ENCODE results near the gene CNTNAP2. TPM values are rescaled to one million over a fixed set of nuclear protein-coding genes. Genes with fewer than 3 reads are reported as not detected.

Gene CNTNAP2
- total RNA-seq, 1 donor from 2014 or later: 2.2 TPM

DNA sequence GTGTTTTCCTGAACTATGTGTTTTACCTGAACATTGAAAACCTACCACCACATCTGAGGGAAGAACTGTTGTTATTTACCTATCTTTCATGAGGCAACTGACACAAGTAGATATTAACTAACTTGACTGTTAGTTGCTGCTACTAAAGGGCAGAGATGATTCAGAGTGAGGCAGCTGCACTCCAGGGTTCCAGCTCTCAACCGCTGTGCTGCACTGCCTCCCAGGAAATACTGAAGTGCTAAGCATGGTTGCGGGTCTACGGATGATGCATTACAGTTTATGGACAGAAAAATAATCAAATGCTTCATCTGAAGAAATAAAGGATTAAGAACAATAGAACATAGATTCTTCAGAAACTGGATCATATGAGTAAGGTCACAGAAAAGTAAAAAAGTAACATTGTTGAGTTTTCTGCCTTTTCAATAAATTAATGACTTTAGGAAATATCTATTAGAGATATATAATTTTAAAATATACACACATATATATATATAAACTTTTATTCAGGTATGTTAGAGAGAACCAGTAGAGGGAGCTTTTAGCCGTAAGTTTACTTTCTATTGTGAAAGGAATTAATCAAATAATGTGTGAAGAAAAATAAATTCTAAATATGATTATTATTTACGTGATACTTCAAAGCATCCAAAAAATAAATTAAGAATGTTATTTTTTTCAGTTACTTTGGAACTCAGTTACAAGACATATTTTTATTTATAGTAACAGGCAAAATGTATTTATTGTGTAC lies 620.0 kb downstream of the CNTNAP2 start:
- H3K27me3 ChIP-seq: no peaks in the 10 kb centered on the region
- TF ChIP-seq, protein P1, sequence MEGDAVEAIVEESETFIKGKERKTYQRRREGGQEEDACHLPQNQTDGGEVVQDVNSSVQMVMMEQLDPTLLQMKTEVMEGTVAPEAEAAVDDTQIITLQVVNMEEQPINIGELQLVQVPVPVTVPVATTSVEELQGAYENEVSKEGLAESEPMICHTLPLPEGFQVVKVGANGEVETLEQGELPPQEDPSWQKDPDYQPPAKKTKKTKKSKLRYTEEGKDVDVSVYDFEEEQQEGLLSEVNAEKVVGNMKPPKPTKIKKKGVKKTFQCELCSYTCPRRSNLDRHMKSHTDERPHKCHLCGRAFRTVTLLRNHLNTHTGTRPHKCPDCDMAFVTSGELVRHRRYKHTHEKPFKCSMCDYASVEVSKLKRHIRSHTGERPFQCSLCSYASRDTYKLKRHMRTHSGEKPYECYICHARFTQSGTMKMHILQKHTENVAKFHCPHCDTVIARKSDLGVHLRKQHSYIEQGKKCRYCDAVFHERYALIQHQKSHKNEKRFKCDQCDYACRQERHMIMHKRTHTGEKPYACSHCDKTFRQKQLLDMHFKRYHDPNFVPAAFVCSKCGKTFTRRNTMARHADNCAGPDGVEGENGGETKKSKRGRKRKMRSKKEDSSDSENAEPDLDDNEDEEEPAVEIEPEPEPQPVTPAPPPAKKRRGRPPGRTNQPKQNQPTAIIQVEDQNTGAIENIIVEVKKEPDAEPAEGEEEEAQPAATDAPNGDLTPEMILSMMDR (IDR thresholded peaks at IDR 0.05): no peak
- TF ChIP-seq POLR2AphosphoS5 (IDR thresholded peaks at IDR 0.05; ENCODE audit: insufficient read depth in 1 of 2, low read depth in 1 of 2) (no peak), POLR2A (IDR thresholded peaks at IDR 0.05) (no peak)
- no peak overlapping the region for H3K4me3 ChIP-seq
- no peaks in the 10 kb centered on the region for H3K36me3 ChIP-seq
- H3K4me1 ChIP-seq: no peaks in the 10 kb centered on the region
- intact Hi-C loops (cut with DNase I): no loop called here
- no peaks in the 10 kb centered on the region for H3K9me3 ChIP-seq
- H3K27ac ChIP-seq: no peak overlapping the region
- DNase-seq (ENCODE audit: extremely low spot score in 2 of 2): no peak

DNA sequence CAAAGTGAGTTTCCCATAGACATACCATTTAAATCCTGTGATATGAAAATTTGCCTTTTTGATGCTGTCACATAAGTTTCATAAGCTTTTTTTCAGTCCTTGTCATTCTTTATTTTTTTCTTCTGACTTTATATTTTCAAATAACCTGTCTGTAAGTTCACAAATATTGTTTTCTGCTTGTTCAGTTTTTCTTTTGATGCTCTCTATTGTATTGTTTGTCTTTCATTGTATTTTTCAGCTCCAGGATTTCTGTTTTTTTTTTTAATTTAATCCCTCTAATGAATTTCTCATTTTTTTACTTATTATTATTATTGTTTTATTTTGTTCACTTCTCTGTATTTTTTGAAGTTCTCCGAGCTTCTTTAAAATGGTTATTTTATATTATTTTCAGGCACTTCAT lies 623.4 kb downstream of the CNTNAP2 start:
- Histone ChIP-seq H3K4me1 (no peaks in the 10 kb centered on the region), H3K27me3 (no peaks in the 10 kb centered on the region), H3K9me3 (no peaks in the 10 kb centered on the region), H3K4me3 (no peak overlapping the region), H3K36me3 (no peaks in the 10 kb centered on the region), H3K27ac (no peak overlapping the region)
- TF ChIP-seq POLR2A (IDR thresholded peaks at IDR 0.05) (no peak), POLR2AphosphoS5 (IDR thresholded peaks at IDR 0.05; ENCODE audit: insufficient read depth in 1 of 2, low read depth in 1 of 2) (no peak)
- TF ChIP-seq, protein P1 (IDR thresholded peaks at IDR 0.05): no peak
- intact Hi-C loops (cut with DNase I): no loop called here
- DNase-seq (ENCODE audit: extremely low spot score in 2 of 2): no peak

DNA sequence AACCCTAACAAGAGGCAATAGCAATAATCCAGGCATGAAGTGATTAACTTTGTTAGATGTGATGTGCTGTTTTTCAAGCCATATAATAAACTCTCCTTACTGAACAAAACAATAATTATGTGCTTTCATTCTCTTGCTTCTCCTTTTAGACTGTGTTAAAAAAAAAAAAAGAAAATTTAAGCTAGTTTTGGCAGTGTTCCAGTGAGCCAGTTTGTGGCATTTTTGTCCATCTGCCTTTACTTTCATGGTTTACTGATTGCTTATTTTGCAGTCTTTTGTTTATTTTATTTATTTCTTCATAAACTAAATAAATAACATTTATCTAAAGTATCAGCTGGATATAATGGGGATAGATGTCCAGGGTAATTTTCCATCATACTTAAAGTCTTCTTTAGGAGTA lies 625.3 kb downstream of the CNTNAP2 start:
- TF ChIP-seq POLR2AphosphoS5 (IDR thresholded peaks at IDR 0.05; ENCODE audit: insufficient read depth in 1 of 2, low read depth in 1 of 2) (no peak), POLR2A (IDR thresholded peaks at IDR 0.05) (no peak)
- TF ChIP-seq, protein P1 (IDR thresholded peaks at IDR 0.05): no peak
- no peak for DNase-seq (ENCODE audit: extremely low spot score in 2 of 2)
- no peaks in the 10 kb centered on the region for H3K4me1 ChIP-seq
- no peaks in the 10 kb centered on the region for H3K9me3 ChIP-seq
- H3K27me3 ChIP-seq: no peaks in the 10 kb centered on the region
- H3K4me3 ChIP-seq: no peak overlapping the region
- H3K27ac ChIP-seq: no peak overlapping the region
- intact Hi-C loops (cut with DNase I): no loop called here
- no peaks in the 10 kb centered on the region for H3K36me3 ChIP-seq

DNA sequence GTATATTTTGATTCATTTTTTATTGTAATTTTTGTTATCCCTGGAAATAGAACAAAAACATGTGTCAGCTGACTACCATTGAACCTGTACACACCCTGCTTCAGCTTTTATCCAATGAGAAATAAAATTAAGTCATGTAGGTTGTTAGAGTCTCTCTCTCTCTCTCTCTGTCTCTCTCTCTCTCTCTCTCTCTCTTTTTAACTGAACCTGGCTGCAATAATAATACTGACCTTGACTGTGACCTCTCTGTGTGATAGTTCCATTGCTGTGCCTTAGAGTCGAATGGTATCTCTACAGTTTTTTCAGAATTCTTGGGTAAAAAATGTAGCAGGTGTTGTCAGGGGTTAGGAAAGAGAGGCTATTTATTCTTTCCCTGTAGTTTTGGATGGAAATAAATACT lies 637.8 kb downstream of the CNTNAP2 start:
- TF ChIP-seq POLR2AphosphoS5 (IDR thresholded peaks at IDR 0.05; ENCODE audit: insufficient read depth in 1 of 2, low read depth in 1 of 2): no peak
- Histone ChIP-seq H3K4me3 (no peak overlapping the region), H3K27ac (no peak overlapping the region), H3K36me3 (no peaks in the 10 kb centered on the region), H3K9me3 (no peaks in the 10 kb centered on the region), H3K27me3 (no peaks in the 10 kb centered on the region), H3K4me1 (no peaks in the 10 kb centered on the region)
- intact Hi-C loops (cut with DNase I): no loop called here
- DNase-seq (ENCODE audit: extremely low spot score in 2 of 2): no peak

DNA sequence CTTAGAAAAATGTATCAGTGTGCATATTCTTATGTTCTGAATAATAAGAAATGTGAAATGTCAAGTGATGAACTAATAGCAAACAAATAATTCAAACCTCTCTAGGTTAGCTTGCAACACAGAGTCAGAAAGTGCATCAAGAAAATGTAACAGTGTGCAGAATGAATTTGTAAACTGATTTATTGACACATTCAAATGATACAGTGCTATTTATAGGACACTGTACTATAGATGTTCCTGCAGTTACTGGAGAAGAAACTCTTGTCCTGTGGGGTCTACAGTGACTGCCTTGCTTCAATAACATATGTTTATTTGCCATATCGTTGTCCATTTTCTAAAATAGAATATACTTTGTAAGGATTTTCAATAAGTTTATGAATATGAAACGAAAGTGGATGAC lies 639.0 kb downstream of the CNTNAP2 start:
- intact Hi-C loops (cut with DNase I): no loop called here
- H3K4me3 ChIP-seq: no peak overlapping the region
- no peak overlapping the region for H3K27ac ChIP-seq
- H3K4me1 ChIP-seq: no peaks in the 10 kb centered on the region
- DNase-seq (ENCODE audit: extremely low spot score in 2 of 2): no peak
- H3K9me3 ChIP-seq: no peaks in the 10 kb centered on the region
- TF ChIP-seq POLR2A (IDR thresholded peaks at IDR 0.05) (no peak), POLR2AphosphoS5 (IDR thresholded peaks at IDR 0.05; ENCODE audit: insufficient read depth in 1 of 2, low read depth in 1 of 2) (no peak)
- TF ChIP-seq, protein P1 (IDR thresholded peaks at IDR 0.05): no peak
- no peaks in the 10 kb centered on the region for H3K27me3 ChIP-seq
- H3K36me3 ChIP-seq: no peaks in the 10 kb centered on the region
